NCI-H146 (cell line): ENCODE results near the gene SPACA1.

Experiments used
- DNase-seq: peaks from one replicate; lab custom pipeline; 2025; lab: John Stamatoyannopoulos, UW

Gene SPACA1

DNA sequence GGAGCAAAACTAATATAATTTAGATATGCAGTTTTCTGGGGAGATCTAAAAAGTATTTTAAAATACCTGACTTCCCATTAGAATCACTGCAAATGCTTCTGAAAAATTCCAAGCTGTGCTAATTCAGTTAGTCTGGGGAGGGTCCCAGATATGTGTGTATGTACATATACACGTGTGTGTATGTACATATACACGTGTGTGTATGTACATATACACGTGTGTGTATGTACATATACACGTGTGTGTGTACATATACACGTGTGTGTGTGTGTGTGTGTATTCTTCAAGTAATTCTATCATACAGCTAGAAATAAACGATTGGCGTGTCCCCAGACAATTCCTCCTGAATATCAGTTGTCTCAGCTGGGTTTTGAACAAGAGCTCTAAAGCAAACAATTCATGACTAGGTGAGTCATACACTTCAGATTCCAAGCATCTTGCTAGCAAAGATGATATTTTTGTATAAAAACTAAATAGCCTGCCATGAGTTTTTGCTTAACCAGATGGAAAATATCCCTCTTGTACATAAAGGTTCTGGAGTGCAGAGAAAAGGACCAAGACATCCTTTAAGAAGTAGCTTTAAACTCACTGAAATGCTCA is 58.2 kb downstream of the SPACA1 start:
- no peak for DNase-seq

DNA sequence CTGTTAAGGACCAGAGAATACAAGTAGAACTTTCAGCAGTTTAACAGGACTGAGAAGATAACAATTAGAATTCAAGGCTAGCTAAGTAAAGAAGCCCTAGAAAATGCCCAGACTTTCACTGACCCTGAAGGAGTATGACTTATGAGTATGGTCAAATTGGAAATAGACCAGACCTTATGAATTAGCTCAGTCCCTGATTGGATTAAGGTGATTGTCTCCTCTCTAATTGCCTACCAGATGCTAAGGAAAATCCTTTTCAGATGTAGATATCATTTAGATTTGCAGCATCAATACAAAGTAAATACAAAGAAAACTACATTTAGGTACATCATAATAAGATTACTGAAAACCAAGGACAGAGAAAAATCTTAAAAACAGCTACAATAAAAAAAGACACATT is 59.6 kb downstream of the SPACA1 start:
- DNase-seq, result no peak

DNA sequence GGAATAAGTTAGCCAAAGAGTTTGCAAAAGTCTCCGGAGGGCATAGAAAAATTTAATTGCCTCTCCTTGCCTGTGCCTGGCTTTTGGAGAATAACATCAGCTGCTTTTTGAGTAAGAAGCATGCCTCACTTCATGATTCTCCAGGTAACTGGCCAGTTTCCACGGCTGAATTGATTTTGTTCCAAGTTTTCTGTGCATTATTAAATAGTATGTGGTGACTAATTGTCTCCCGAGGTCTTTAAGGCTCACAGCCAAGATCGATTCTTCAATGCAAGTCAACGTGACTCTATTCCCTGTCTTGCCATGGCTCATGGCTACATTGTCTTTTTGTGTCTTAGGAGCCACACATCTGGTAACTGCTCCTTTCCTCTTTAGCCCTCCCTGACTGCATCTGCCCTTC is 64.3 kb downstream of the SPACA1 start:
- no peak for DNase-seq

DNA sequence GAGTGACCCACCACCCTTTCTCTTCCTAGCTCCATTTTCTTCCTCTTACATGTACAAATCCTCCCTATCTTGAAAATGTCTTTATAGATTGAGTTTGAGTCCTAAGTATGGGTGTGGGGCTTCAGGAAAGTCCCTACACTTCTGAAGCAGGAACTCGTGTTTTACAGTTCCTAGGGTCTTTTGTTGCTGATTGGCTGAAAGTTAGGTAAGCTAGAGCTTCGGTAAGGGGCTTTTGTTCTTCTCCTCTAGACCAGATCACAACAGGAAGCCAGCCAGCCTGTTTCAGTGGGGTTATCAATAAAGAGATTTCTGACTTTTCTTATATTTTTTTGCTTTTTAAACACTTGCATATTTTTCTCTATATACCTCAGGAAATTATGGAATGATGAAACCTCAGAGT is 67.2 kb downstream of the SPACA1 start:
- DNase-seq, result no peak

DNA sequence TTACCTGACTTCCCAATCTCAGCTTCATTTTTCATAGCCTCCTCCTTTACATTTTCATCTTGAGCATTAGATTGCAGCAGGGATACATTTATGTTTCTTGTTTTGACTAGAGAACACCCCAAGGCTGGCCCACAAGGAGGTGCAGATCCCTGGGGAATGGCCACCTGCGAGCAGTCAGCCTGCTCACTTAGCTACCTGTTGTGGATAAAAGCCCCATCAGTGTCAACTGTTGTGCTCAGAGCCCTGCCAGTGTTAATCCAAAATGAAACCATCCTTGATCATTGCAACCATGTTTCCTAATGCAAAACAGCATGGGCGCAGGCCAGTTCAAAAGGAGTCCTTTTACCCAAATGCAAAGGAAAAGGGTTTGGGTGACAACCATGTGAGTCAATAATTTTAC is 67.7 kb downstream of the SPACA1 start:
- DNase-seq, result no peak

DNA sequence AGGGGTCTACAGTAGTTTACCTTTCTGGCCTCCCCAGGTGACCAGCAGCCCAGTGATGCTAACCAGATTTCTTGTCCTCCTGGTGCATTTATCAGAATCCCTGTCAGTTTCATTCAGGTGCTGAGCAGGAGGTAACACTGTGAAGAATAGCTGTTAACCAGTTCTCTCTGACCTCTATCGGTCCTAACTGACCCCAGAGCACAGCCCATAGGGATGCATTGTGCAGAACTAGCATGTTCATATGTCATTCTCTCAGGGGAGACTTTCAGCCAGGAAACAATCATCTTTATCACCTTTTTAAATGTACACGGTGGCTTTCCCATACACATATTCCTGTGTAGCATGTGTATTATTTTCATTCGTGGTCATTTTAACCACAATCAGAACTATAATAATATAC is 68.6 kb downstream of the SPACA1 start:
- no peak for DNase-seq
